PC-9 (cell line): ENCODE measurements around the gene MAGI2.

Experiments used
- CTCF ChIP-seq: fragments of 200-600 bp; sonication (generic); conservative IDR thresholded peaks from 2 replicates; pipeline ENCODE4 v1.6.1; 2017; ENCODE audit warnings: mixed run types, antibody characterized with exemption, mild to moderate bottlenecking, moderate library complexity
- EZH2 ChIP-seq: fragments of 200-600 bp; sonication (generic); IDR thresholded peaks from 2 replicates; pipeline ENCODE4 v1.8.0; 2017; ENCODE audit warnings: antibody characterized with exemption, low read depth

DNA sequence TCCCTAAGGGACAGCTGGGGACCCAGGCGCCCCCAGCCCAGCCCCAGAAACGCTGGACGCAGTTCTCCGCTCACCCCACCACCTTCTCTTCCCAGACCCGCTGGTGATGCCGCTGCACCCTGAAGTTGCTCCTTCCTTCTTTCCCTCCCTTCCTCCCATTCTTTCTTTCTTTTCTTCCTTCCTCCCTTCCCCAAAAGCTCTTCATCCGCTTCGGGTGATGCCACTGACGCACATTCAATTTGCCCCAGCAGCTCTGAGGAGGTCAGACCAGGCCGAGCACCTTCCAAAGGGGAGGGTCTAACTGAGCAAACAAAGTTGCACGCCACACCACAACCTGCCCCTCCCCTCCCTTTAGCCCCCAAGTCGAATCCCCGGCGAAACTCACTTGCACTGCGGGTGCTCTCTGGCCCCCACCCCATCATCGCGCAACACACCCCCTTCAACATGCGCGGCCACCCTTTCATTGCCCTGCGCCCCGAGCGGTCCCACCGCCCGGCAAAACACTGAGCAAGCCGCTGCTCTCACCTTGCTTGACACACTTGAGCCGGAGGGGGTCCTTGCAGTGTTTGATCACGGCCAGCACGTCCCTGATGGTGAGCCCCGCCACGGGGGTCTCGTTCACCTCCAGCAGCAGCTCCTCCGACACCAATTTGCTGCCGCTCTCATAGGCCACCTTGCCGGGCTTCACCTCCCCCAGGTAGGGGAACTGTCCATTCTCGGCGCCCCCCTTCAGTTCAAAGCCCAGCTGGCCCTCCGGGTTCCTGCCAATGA lies 787 bp downstream of the MAGI2 start:
- no peak for TF ChIP-seq CTCF
- no peak for TF ChIP-seq EZH2
